PC-3 (cell line): ENCODE data around the gene NUP133.

ENCODE experiments used
- CTCF ChIP-seq: fragments of 300-600 bp; sonication (generic); conservative IDR thresholded peaks from 2 replicates; pipeline ENCODE4 v1.5.1; 2017; ENCODE audit warnings: antibody characterized with exemption, low read depth, mild to moderate bottlenecking, low read length
- EZH2 ChIP-seq: fragments of 300-600 bp; sonication (generic); IDR thresholded peaks from one replicate; pipeline ENCODE4 v1.6.1; 2017; ENCODE audit warnings: antibody characterized with exemption, mild to moderate bottlenecking, low read length; ENCODE audit not compliant: unreplicated experiment
- EZH2phosphoT487 ChIP-seq: fragments of 300-600 bp; sonication (generic); IDR thresholded peaks from 2 replicates; pipeline ENCODE4 v1.6.1; 2018; ENCODE audit warnings: mild to moderate bottlenecking, antibody characterized with exemption, low read length, borderline replicate concordance

GRCh38 chr1:229471175-229471574 is 37.0 kb downstream of the NUP133 start:
- no peak for TF ChIP-seq CTCF
- no peak for TF ChIP-seq EZH2
- TF ChIP-seq EZH2phosphoT487 = no peak
